ENCODE data around the gene THOC6.

GRCh38 chr16:3010510-3010909, 13.3 kb upstream of the THOC6 start:
- no peak for TF ChIP-seq FOXK2 (IDR thresholded peaks at IDR 0.05)
- TF ChIP-seq FOXA1 (IDR thresholded peaks at IDR 0.05) = no peak
- TF ChIP-seq FOXM1 (IDR thresholded peaks at IDR 0.05; ENCODE audit: borderline replicate concordance) = no peak
- no peak for TF ChIP-seq SUZ12 (IDR thresholded peaks at IDR 0.05)
